Mesendoderm (in vitro differentiated cells): Measurements from ENCODE around the gene CPA5.
"Not testable (repeated sequence)": the region's sequence is repeated elsewhere in the genome, so short reads cannot be mapped to it uniquely, and the experiment has no call there.

Experiments
- DNase-seq: peaks from one replicate; pipeline ENCODE4 v3.0.0; 2013
- H2AK5ac ChIP-seq: 2 replicates; pipeline ENCODE4 v1.6.1; 2013; ENCODE audit warnings: low read length, inconsistent platforms
- H2BK120ac ChIP-seq: 2 replicates; pipeline ENCODE4 v1.6.1; 2013; ENCODE audit warnings: low read depth, mild to moderate bottlenecking, low read length, moderate library complexity, mixed read lengths
- H2BK15ac ChIP-seq: replicated peaks from 2 replicates; pipeline ENCODE4 v1.6.1; 2013; ENCODE audit warnings: low read depth, mild to moderate bottlenecking, moderate library complexity
- H2BK5ac ChIP-seq: 2 replicates; pipeline ENCODE4 v1.6.1; 2013; ENCODE audit warnings: low read length, inconsistent platforms
- H3K18ac ChIP-seq: 2 replicates; pipeline ENCODE4 v1.6.1; 2013; ENCODE audit warnings: mild to moderate bottlenecking, low read length, mixed read lengths
- H3K23ac ChIP-seq: one replicate; pipeline ENCODE4 v1.6.1; 2013; ENCODE audit warnings: low read length
- H3K27ac ChIP-seq: 2 replicates; pipeline ENCODE4 v1.5.1; 2013; ENCODE audit warnings: low read depth, mild to moderate bottlenecking, inconsistent platforms, low read length, moderate library complexity
- H3K27me3 ChIP-seq: 2 replicates; pipeline ENCODE4 v1.6.1; 2013; ENCODE audit warnings: low read length, control low read depth, mild to moderate bottlenecking, inconsistent platforms; ENCODE audit not compliant: insufficient read depth, poor library complexity
- H3K36me3 ChIP-seq: 2 replicates; pipeline ENCODE4 v1.6.1; 2013; ENCODE audit warnings: low read length, inconsistent platforms; ENCODE audit not compliant: control insufficient read depth, insufficient read depth
- H3K4ac ChIP-seq: one replicate; pipeline ENCODE4 v1.6.1; 2013; ENCODE audit warnings: low read depth, mild to moderate bottlenecking, low read length, moderate library complexity
- H3K4me1 ChIP-seq: 2 replicates; pipeline ENCODE4 v1.6.1; 2013; ENCODE audit warnings: low read depth, low read length, inconsistent platforms; ENCODE audit not compliant: control insufficient read depth
- H3K4me2 ChIP-seq: 2 replicates; pipeline ENCODE4 v1.6.1; 2013; ENCODE audit warnings: low read length
- H3K4me3 ChIP-seq: 2 replicates; pipeline ENCODE4 v1.5.1; 2013; ENCODE audit warnings: mild to moderate bottlenecking, low read length
- H3K56ac ChIP-seq: one replicate; pipeline ENCODE4 v1.6.1; 2013; ENCODE audit warnings: low read length
- H3K79me1 ChIP-seq: 2 replicates; pipeline ENCODE4 v1.6.1; 2013; ENCODE audit warnings: low read length, inconsistent platforms
- H3K79me2 ChIP-seq: 2 replicates; pipeline ENCODE4 v1.6.1; 2013; ENCODE audit warnings: mild to moderate bottlenecking, low read length; ENCODE audit not compliant: control insufficient read depth, insufficient read depth
- H3K9ac ChIP-seq: 2 replicates; pipeline ENCODE4 v1.6.1; 2013; ENCODE audit warnings: low read length, inconsistent platforms
- H4K5ac ChIP-seq: one replicate; pipeline ENCODE4 v1.6.1; 2013; ENCODE audit warnings: low read length
- H4K8ac ChIP-seq: one replicate; pipeline ENCODE4 v1.6.1; 2013; ENCODE audit warnings: low read depth, mild to moderate bottlenecking, control low read depth, low read length, moderate library complexity
- WGBS: extraction: QIAGEN DNeasy Blood & Tissue Kit; methylation state at CpG from one replicate; pipeline ENCODE4 v1.1.7; 2013; ENCODE audit warnings: low lambda C conversion rate, missing lambda C conversion rate; ENCODE audit not compliant: insufficient coverage; ENCODE audit errors: extremely low coverage; 5-methylcytosine and 5-hydroxymethylcytosine counted together

Gene CPA5

GRCh38 chr7:130305433-130306042, 39.1 kb upstream of the CPA5 start:
- Histone ChIP-seq H2BK120ac (no peak overlapping the region), H4K5ac (no peak overlapping the region), H3K4ac (no peak overlapping the region), H2BK15ac (no peak overlapping the region), H2AK5ac (no peak overlapping the region), H3K4me2 (no peak overlapping the region), H4K8ac (no peak overlapping the region), H2BK5ac (no peak overlapping the region), H3K18ac (no peak overlapping the region), H3K79me1 (no peaks in the 10 kb centered on the region), H3K4me3 (no peak overlapping the region), H3K4me1 (no peaks in the 10 kb centered on the region), H3K27ac (no peak overlapping the region), H3K9ac (no peak overlapping the region), H3K79me2 (no peaks in the 10 kb centered on the region), H3K23ac (no peak overlapping the region), H3K36me3 (no peaks in the 10 kb centered on the region), H3K56ac (no peak overlapping the region), H3K27me3 (no peaks in the 10 kb centered on the region)
- WGBS = no CpG with 5 or more reads among the region's 21 CpGs
- DNase-seq = no peak

DNA sequence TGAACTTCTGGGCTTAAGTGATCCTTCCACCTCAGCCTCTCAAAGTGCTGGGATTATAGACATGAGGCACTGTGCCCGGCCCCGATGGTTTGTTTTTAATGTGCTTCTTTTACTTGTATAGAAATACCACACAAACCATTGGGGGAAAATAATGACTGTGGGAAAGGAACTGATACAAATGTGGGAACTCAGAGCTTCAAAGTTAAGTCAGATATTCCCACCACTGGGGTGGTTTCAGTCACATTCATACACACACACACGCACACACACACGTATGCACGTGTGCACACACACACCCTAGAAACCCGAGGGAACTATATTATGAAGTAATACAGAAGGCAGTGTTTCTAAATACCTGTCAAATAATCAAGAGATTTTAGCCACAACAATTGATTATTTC, 34.6 kb upstream of the CPA5 start:
- H4K8ac ChIP-seq = no peak overlapping the region
- H2BK120ac ChIP-seq = no peak overlapping the region
- H3K4me3 ChIP-seq = no peak overlapping the region
- H3K4me2 ChIP-seq = no peak overlapping the region
- no peaks in the 10 kb centered on the region for H3K79me1 ChIP-seq
- no peaks in the 10 kb centered on the region for H3K27me3 ChIP-seq
- no CpG with 5 or more reads among the region's 6 CpGs for WGBS
- H2BK15ac ChIP-seq = no peak overlapping the region
- H3K4me1 ChIP-seq = no peaks in the 10 kb centered on the region
- no peaks in the 10 kb centered on the region for H3K79me2 ChIP-seq
- no peak overlapping the region for H3K4ac ChIP-seq
- H3K18ac ChIP-seq = no peak overlapping the region
- H3K27ac ChIP-seq = no peak overlapping the region
- H2AK5ac ChIP-seq = no peak overlapping the region
- H3K9ac ChIP-seq = no peak overlapping the region
- no peak for DNase-seq
- H3K56ac ChIP-seq = no peak overlapping the region
- no peak overlapping the region for H2BK5ac ChIP-seq
- no peaks in the 10 kb centered on the region for H3K36me3 ChIP-seq
- H3K23ac ChIP-seq = no peak overlapping the region
- H4K5ac ChIP-seq = no peak overlapping the region

DNA sequence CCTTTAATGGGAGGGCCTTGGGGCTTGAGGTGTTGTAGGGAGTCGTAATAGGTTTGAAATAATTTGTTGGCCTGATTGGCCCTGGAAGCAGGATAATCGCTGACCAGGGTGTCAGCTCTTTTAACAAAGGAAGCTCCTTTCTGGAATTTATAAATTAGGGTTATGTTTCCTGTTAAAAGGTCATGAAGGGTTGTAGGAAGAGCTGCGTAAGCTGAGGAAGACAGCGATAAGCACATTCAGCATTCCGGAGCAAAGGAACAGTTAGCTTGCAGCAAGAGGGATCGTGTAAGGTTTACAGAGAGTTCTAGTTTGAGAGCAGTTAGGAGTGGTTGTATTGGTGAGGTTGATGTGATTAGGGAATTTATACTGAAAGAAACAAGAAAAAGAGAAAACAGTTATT, 30.3 kb upstream of the CPA5 start:
- Histone ChIP-seq H3K36me3 (no peaks in the 10 kb centered on the region), H2AK5ac (no peak overlapping the region), H3K4me3 (no peak overlapping the region), H2BK15ac (no peak overlapping the region), H3K27ac (no peak overlapping the region), H3K4me1 (no peaks in the 10 kb centered on the region), H3K79me2 (no peaks in the 10 kb centered on the region), H2BK5ac (no peak overlapping the region), H3K4ac (no peak overlapping the region), H2BK120ac (no peak overlapping the region), H3K4me2 (no peak overlapping the region), H4K8ac (no peak overlapping the region), H3K9ac (no peak overlapping the region), H3K27me3 (no peaks in the 10 kb centered on the region), H3K56ac (no peak overlapping the region), H4K5ac (no peak overlapping the region), H3K23ac (no peak overlapping the region), H3K18ac (no peak overlapping the region), H3K79me1 (no peaks in the 10 kb centered on the region)
- no peak for DNase-seq
- 100% methylated on average over 1 of the region's 6 CpGs for WGBS

- Histone ChIP-seq H3K9ac (no peak overlapping the region), H2BK5ac (no peak overlapping the region), H4K8ac (no peak overlapping the region), H2BK120ac (no peak overlapping the region), H3K27ac (no peak overlapping the region), H3K4ac (no peak overlapping the region), H3K4me2 (no peak overlapping the region), H3K4me1 (no peaks in the 10 kb centered on the region), H3K4me3 (no peak overlapping the region), H3K23ac (no peak overlapping the region), H3K27me3 (no peaks in the 10 kb centered on the region), H3K79me2 (no peaks in the 10 kb centered on the region), H3K36me3 (no peaks in the 10 kb centered on the region), H3K18ac (no peak overlapping the region), H3K79me1 (no peaks in the 10 kb centered on the region), H3K56ac (no peak overlapping the region), H4K5ac (no peak overlapping the region), H2AK5ac (no peak overlapping the region), H2BK15ac (no peak overlapping the region)
- no peak for DNase-seq
- no CpG with 5 or more reads among the region's 1 CpG for WGBS
These were observed 25.1 kb upstream of the CPA5 start for GRCh38 chr7:130319541-130319940.

- not testable (repeated sequence) for H3K9ac ChIP-seq, DNase-seq, H3K4me1 ChIP-seq, H3K23ac ChIP-seq, H3K18ac ChIP-seq, H3K4ac ChIP-seq, H3K79me2 ChIP-seq, H3K79me1 ChIP-seq, H2AK5ac ChIP-seq, H3K27me3 ChIP-seq, H3K56ac ChIP-seq, H4K5ac ChIP-seq, H3K4me3 ChIP-seq, H2BK5ac ChIP-seq, H3K27ac ChIP-seq, H3K36me3 ChIP-seq, H4K8ac ChIP-seq, H2BK15ac ChIP-seq, H2BK120ac ChIP-seq, H3K4me2 ChIP-seq
- no CpG with 5 or more reads among the region's 3 CpGs for WGBS
These were observed 22.9 kb upstream of the CPA5 start for GRCh38 chr7:130321542-130322229.

DNA sequence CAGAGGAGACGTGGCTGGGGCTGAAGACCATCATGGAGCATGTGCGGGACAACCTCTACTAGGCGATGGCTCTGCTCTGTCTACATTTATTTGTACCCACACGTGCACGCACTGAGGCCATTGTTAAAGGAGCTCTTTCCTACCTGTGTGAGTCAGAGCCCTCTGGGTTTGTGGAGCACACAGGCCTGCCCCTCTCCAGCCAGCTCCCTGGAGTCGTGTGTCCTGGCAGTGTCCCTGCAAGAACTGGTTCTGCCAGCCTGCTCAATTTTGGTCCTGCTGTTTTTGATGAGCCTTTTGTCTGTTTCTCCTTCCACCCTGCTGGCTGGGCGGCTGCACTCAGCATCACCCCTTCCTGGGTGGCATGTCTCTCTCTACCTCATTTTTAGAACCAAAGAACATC, 22.0 kb upstream of the CPA5 start:
- no peaks in the 10 kb centered on the region for H3K36me3 ChIP-seq
- H3K4ac ChIP-seq = no peak overlapping the region
- H3K9ac ChIP-seq = no peak overlapping the region
- DNase-seq = no peak
- WGBS = no CpG with 5 or more reads among the region's 7 CpGs
- H2BK5ac ChIP-seq = no peak overlapping the region
- no peaks in the 10 kb centered on the region for H3K79me1 ChIP-seq
- H4K8ac ChIP-seq = no peak overlapping the region
- H2AK5ac ChIP-seq = no peak overlapping the region
- H3K23ac ChIP-seq = no peak overlapping the region
- no peak overlapping the region for H3K4me2 ChIP-seq
- no peaks in the 10 kb centered on the region for H3K27me3 ChIP-seq
- no peak overlapping the region for H2BK15ac ChIP-seq
- no peaks in the 10 kb centered on the region for H3K4me1 ChIP-seq
- H3K27ac ChIP-seq = no peak overlapping the region
- no peak overlapping the region for H3K4me3 ChIP-seq
- H3K18ac ChIP-seq = no peak overlapping the region
- H2BK120ac ChIP-seq = no peak overlapping the region
- no peak overlapping the region for H3K56ac ChIP-seq
- H4K5ac ChIP-seq = no peak overlapping the region
- no peaks in the 10 kb centered on the region for H3K79me2 ChIP-seq
